ENCODE data around the gene GCNT2.

DNA sequence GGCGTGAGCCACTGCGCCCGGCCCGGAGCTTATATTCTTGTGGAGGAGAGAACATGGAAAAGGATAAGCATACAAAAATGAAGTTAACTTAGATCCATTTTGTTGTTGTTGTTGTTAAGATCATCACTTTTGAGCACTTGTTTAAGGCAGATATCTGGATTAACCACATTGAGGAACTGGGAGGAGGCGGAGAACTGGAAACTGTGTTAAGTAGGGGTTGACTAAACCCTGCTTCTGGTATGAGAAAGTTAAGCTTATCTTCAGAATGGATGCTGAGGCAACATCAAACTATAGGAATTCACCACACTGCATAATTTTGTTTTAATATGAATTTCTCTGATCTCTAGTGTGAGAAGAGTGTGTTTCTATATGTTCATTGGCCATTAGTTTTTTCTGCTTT lies 57.6 kb downstream of the GCNT2 start:
- TF ChIP-seq SIN3A (IDR thresholded peaks at IDR 0.05; ENCODE audit: borderline replicate concordance, insufficient read depth, low read length) (no peak), REST (IDR thresholded peaks at IDR 0.05; ENCODE audit: insufficient read depth in 1 of 2, low read depth in 2 of 2, low read length in 2 of 2) (no peak), TAF1 (IDR thresholded peaks at IDR 0.05; ENCODE audit: borderline replicate concordance, insufficient read depth, low read length) (no peak), POLR2AphosphoS5 (IDR thresholded peaks at IDR 0.05; ENCODE audit: low read depth, low read length) (no peak)
